DOHH2 (cell line): ENCODE results near the gene STAG2.
"Not testable (repeated sequence)": the region's sequence is repeated elsewhere in the genome, so short reads cannot be mapped to it uniquely, and the experiment has no call there.

Experiments used
- H3F3A ChIP-seq: fragments of 200-600 bp; sonication (generic), shearing (Covaris generic); 2 replicates; pipeline ENCODE4 v1.6.0; 2016; ENCODE audit warnings: antibody characterized with exemption, mild to moderate bottlenecking; ENCODE audit not compliant: control insufficient read depth, insufficient read depth
- H3K27ac ChIP-seq: fragments of 200-600 bp; sonication (generic); 2 replicates; pipeline ENCODE4 v1.5.1; 2014; ENCODE audit warnings: low read depth, mild to moderate bottlenecking, low read length, moderate library complexity
- H3K27me3 ChIP-seq: fragments of 200-600 bp; sonication (generic); 2 replicates; pipeline ENCODE4 v1.6.1; 2014; ENCODE audit warnings: mild to moderate bottlenecking, low read length, mixed read lengths; ENCODE audit not compliant: control insufficient read depth
- H3K36me3 ChIP-seq: fragments of 200-600 bp; sonication (generic); 2 replicates; pipeline ENCODE4 v1.6.1; 2014; ENCODE audit warnings: mild to moderate bottlenecking, low read length, moderate library complexity, mixed read lengths; ENCODE audit not compliant: control insufficient read depth
- H3K4me1 ChIP-seq: fragments of 200-600 bp; sonication (generic); 2 replicates; pipeline ENCODE4 v1.6.1; 2014; ENCODE audit warnings: mild to moderate bottlenecking, low read length, mixed read lengths; ENCODE audit not compliant: control insufficient read depth
- H3K4me2 ChIP-seq: fragments of 200-600 bp; sonication (generic); 2 replicates; pipeline ENCODE4 v1.6.0; 2014; ENCODE audit warnings: mild to moderate bottlenecking, low read length, moderate library complexity
- H3K4me3 ChIP-seq: fragments of 200-600 bp; sonication (generic); 2 replicates; pipeline ENCODE4 v1.5.1; 2014; ENCODE audit warnings: mild to moderate bottlenecking, low read length, mixed read lengths
- H3K79me2 ChIP-seq: fragments of 200-600 bp; sonication (generic); 2 replicates; pipeline ENCODE4 v1.6.1; 2014; ENCODE audit warnings: mild to moderate bottlenecking, low read length, mixed read lengths; ENCODE audit not compliant: control insufficient read depth
- H3K9me2 ChIP-seq: fragments of 200-600 bp; sonication (generic); replicated peaks from 2 replicates; pipeline ENCODE4 v1.6.1; 2014; ENCODE audit warnings: mild to moderate bottlenecking, low read length, mixed read lengths; ENCODE audit not compliant: control insufficient read depth
- H3K9me3 ChIP-seq: fragments of 200-600 bp; sonication (generic); 2 replicates; pipeline ENCODE4 v1.6.1; 2014; ENCODE audit warnings: antibody characterized with exemption, low read length, mixed read lengths; ENCODE audit not compliant: control insufficient read depth, insufficient read depth
- H4K20me1 ChIP-seq: fragments of 200-600 bp; sonication (generic); 2 replicates; pipeline ENCODE4 v1.6.0; 2014; ENCODE audit warnings: low read depth, mild to moderate bottlenecking, antibody characterized with exemption, low read length, moderate library complexity; ENCODE audit not compliant: control insufficient read depth, insufficient read depth
- EZH2phosphoT487 ChIP-seq: fragments of 200-600 bp; sonication (generic); IDR thresholded peaks from 2 replicates; pipeline ENCODE4 v1.6.1; 2017; ENCODE audit warnings: borderline replicate concordance, mild to moderate bottlenecking, antibody characterized with exemption, low read length, moderate library complexity, mixed read lengths
- TF ChIP-seq, protein P1 (sequence below): fragments of 200-600 bp; sonication (generic); IDR thresholded peaks from one replicate; pipeline ENCODE4 v1.5.1; 2014; ENCODE audit warnings: antibody characterized with exemption, mild to moderate bottlenecking, low read depth, low read length; ENCODE audit not compliant: poor library complexity, severe bottlenecking

The STAG2 gene

DNA sequence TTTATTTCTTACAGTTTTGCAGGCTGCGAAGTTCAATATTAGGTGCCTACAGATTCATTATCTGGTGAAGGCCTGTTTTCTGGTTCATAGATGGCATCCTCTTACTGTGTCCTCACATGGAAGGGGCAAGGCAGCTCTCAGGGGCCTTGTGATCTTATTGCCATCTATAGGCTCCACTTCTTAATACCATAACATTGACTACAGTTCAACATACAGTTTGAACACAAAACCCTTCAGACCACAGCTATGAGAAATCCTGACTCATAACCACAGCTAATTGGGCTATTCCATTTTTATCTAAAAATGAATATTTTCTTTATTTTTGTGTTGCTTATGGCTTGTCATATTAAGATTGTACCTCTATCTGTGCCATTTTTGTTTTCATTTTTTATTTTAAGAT, 72.3 kb downstream of the STAG2 start:
- H3K9me3 ChIP-seq = no peaks in the 10 kb centered on the region
- H3K27ac ChIP-seq = no peak overlapping the region
- H4K20me1 ChIP-seq = no peaks in the 10 kb centered on the region
- TF ChIP-seq, protein P1, sequence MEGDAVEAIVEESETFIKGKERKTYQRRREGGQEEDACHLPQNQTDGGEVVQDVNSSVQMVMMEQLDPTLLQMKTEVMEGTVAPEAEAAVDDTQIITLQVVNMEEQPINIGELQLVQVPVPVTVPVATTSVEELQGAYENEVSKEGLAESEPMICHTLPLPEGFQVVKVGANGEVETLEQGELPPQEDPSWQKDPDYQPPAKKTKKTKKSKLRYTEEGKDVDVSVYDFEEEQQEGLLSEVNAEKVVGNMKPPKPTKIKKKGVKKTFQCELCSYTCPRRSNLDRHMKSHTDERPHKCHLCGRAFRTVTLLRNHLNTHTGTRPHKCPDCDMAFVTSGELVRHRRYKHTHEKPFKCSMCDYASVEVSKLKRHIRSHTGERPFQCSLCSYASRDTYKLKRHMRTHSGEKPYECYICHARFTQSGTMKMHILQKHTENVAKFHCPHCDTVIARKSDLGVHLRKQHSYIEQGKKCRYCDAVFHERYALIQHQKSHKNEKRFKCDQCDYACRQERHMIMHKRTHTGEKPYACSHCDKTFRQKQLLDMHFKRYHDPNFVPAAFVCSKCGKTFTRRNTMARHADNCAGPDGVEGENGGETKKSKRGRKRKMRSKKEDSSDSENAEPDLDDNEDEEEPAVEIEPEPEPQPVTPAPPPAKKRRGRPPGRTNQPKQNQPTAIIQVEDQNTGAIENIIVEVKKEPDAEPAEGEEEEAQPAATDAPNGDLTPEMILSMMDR = no peak
- TF ChIP-seq EZH2phosphoT487 = no peak
- no peaks in the 10 kb centered on the region for H3F3A ChIP-seq
- H3K9me2 ChIP-seq = no peaks in the 10 kb centered on the region
- H3K36me3 ChIP-seq = peaks cover 33% of the 10 kb centered on the region
- H3K79me2 ChIP-seq = peaks cover 15% of the 10 kb centered on the region
- no peaks in the 10 kb centered on the region for H3K27me3 ChIP-seq
- H3K4me3 ChIP-seq = no peak overlapping the region
- no peak overlapping the region for H3K4me2 ChIP-seq
- peaks cover 14% of the 10 kb centered on the region for H3K4me1 ChIP-seq

DNA sequence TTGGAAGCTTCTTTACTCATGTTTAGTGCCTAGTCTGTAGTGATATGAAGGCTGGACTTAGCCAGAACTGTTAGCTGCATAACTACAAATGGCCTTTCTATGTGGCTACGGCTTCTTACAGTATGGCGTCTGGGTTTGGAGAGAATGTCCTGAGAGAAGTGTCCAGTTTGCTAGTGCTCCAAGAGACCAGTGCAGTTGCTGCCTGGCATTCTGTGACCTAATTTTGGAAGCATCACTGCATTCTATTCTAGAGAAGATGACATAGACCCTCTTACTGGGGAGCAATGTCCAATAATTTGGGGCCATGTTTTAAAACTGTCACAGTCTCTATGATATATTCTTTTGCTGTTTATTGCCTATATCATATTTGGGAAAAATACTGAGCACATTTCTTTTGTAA, 74.2 kb downstream of the STAG2 start:
- Histone ChIP-seq H3K9me2 (no peaks in the 10 kb centered on the region), H3K4me1 (peaks cover 3% of the 10 kb centered on the region), H3K36me3 (peaks cover 30% of the 10 kb centered on the region), H4K20me1 (no peaks in the 10 kb centered on the region), H3K4me2 (no peak overlapping the region), H3F3A (no peaks in the 10 kb centered on the region), H3K27me3 (no peaks in the 10 kb centered on the region), H3K27ac (no peak overlapping the region), H3K4me3 (no peak overlapping the region), H3K9me3 (no peaks in the 10 kb centered on the region), H3K79me2 (peaks cover 11% of the 10 kb centered on the region)
- no peak for TF ChIP-seq EZH2phosphoT487
- TF ChIP-seq, protein P1 = no peak

DNA sequence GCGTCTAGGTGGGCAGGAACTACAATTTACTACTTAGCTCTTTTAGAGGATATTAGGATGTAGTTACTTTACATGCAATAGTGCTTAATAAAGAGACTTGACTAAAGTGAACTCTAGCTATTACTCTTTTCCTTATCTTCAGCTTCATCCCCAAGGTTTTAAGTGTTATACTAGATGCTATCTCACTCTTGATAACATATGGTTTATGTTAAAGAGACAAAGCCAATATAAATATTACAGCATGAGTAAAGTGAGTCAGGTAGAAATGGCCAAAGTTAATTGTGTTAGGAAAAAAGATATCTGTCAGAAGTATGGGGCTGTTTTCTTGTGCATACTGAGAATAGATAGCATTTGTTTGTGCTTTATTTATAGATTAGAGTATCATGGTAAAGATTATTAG, 80.5 kb downstream of the STAG2 start:
- no peaks in the 10 kb centered on the region for H3K27me3 ChIP-seq
- no peaks in the 10 kb centered on the region for H3K79me2 ChIP-seq
- H3K4me2 ChIP-seq = no peak overlapping the region
- H3K4me3 ChIP-seq = no peak overlapping the region
- no peaks in the 10 kb centered on the region for H3K9me3 ChIP-seq
- H3K4me1 ChIP-seq = no peaks in the 10 kb centered on the region
- H3F3A ChIP-seq = no peaks in the 10 kb centered on the region
- H3K36me3 ChIP-seq = peaks cover 55% of the 10 kb centered on the region
- no peaks in the 10 kb centered on the region for H4K20me1 ChIP-seq
- H3K27ac ChIP-seq = no peak overlapping the region
- H3K9me2 ChIP-seq = no peaks in the 10 kb centered on the region
- TF ChIP-seq, protein P1 = no peak
- no peak for TF ChIP-seq EZH2phosphoT487

DNA sequence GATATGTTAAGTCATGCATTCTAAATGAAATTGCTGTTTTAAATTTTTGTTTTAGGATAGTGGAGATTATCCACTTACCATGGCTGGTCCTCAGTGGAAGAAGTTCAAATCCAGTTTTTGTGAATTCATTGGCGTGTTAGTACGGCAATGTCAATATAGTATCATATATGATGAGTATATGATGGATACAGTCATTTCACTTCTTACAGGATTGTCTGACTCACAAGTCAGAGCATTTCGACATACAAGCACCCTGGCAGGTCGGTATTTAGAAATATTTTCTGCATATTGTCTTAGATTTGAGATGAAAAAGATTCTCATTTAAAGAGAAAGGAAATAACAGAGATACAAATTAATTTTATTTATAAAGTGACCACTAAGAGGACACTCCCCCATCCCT, 83.6 kb downstream of the STAG2 start:
- Histone ChIP-seq H3F3A (no peaks in the 10 kb centered on the region), H3K79me2 (no peaks in the 10 kb centered on the region), H3K4me2 (no peak overlapping the region), H3K36me3 (peaks cover 68% of the 10 kb centered on the region), H3K9me3 (no peaks in the 10 kb centered on the region), H3K27me3 (no peaks in the 10 kb centered on the region), H3K27ac (no peak overlapping the region), H4K20me1 (no peaks in the 10 kb centered on the region), H3K4me3 (no peak overlapping the region), H3K4me1 (no peaks in the 10 kb centered on the region), H3K9me2 (no peaks in the 10 kb centered on the region)
- no peak for TF ChIP-seq EZH2phosphoT487
- TF ChIP-seq, protein P1 = no peak

DNA sequence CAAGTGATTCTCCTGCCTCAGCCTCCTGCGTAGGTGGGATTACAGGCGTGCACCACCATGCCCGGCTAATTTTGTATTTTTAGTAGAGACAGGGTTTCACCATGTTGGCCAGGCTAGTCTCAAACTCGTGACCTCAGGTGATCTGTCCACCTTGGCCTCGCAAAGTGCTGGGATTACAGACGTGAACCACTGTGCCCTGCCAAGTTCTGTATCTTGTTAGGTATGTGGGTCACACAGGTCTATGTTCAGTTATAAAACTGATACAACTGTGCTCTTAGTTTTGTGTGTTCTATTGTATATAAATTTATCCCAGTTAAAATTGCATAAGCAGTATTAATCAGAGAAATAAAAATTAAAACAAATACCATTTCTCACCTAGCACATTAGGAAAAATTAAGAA, 122.9 kb downstream of the STAG2 start:
- H3K27me3 ChIP-seq, H3K4me1 ChIP-seq, H3K4me2 ChIP-seq, H3K9me2 ChIP-seq, H3F3A ChIP-seq, H3K4me3 ChIP-seq, H3K79me2 ChIP-seq, H4K20me1 ChIP-seq, H3K9me3 ChIP-seq, H3K27ac ChIP-seq: not testable (repeated sequence)
- H3K36me3 ChIP-seq = peaks cover 70% of the 10 kb centered on the region
